Tibial artery (tissue), 4 donors: ENCODE results near the gene TMEM11.

Source experiments
- DNase-seq, 2 donors: peaks; one replicate each; pipeline ENCODE4 v3.0.0-alpha.2; 2019
- H3K27ac ChIP-seq, 2 donors: fragments of 200-600 bp; sonication (generic) in 1 of 2; 1 replicate in 1 of 2; 2 replicates in 1 of 2; pipeline ENCODE4 v1.5.1; 2018 to 2019; ENCODE audit warnings: mild to moderate bottlenecking in 1 of 2
- H3K27me3 ChIP-seq, 2 donors: fragments of 200-600 bp; sonication (generic) in 1 of 2; one replicate each; pipeline versions ENCODE4 v1.5.1 to v1.6.0; 2016 to 2019
- H3K36me3 ChIP-seq, 3 donors: fragments of 200-600 bp; sonication (generic) in 2 of 3; one replicate each; pipeline ENCODE4 v1.5.1; 2016 to 2019; ENCODE audit warnings: mild to moderate bottlenecking in 2 of 3
- H3K4me1 ChIP-seq, 4 donors: fragments of 200-600 bp; sonication (generic) in 2 of 4; 1 replicate in 3 of 4; 2 replicates in 1 of 4; pipeline ENCODE4 v1.5.1; 2016 to 2019
- H3K4me3 ChIP-seq, 2 donors: fragments of 200-600 bp; sonication (generic) in 1 of 2; 1 replicate in 1 of 2; 2 replicates in 1 of 2; pipeline ENCODE4 v1.5.1; 2018 to 2019; ENCODE audit warnings: mild to moderate bottlenecking in 2 of 2
- H3K9me3 ChIP-seq, 3 donors: fragments of 200-600 bp; sonication (generic) in 1 of 3; one replicate each; pipeline ENCODE4 v1.5.1; 2016 to 2019
- intact Hi-C: fragments of 100-400 bp; cut with DNase I; formaldehyde crosslinking; loops from one replicate; pipeline ENCODE4 v1.15.0; 2023; ENCODE audit warnings: low total_unique reads
- TF ChIP-seq, protein P1 (sequence below), 2 experiments: fragments of 200-600 bp in 1 of 2; fragments of 450-650 bp in 1 of 2; IDR thresholded peaks; one replicate each; pipeline ENCODE4 v1.5.1; 2017 to 2019; ENCODE audit warnings: antibody characterized with exemption in 2 of 2, mild to moderate bottlenecking in 1 of 2, moderate library complexity in 1 of 2

The TMEM11 gene

DNA sequence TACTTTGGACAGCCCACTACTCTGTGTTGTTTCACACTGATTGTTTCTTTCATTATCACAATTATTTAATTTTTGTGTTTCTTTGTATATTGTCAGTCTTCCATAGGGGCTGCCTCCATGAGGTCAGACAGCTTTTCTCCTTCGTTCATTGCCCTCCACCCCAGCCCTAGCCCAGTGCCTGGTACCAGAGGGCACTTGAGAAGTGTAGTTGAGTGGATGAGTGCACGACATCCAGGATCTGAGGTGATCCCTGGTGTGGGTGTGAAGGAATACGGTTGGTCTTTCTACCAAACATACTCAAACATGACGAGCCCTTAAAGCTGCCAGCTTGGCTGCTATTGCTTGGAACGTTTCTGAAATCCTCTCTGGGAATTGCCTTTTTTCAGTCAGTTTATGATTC lies 49.3 kb downstream of the TMEM11 start:
- intact Hi-C loops = loop anchor here (5.0 kb wide), 2 partner anchors 48 to 123 kb away; partner anchors contain the start of gene TMEM11
- H3K27ac ChIP-seq = peak overlapping the region; percentile 88 to 89
- H3K4me3 ChIP-seq = no peak overlapping the region
- H3K36me3 ChIP-seq = no peaks in the 10 kb centered on the region
- TF ChIP-seq, protein P1, sequence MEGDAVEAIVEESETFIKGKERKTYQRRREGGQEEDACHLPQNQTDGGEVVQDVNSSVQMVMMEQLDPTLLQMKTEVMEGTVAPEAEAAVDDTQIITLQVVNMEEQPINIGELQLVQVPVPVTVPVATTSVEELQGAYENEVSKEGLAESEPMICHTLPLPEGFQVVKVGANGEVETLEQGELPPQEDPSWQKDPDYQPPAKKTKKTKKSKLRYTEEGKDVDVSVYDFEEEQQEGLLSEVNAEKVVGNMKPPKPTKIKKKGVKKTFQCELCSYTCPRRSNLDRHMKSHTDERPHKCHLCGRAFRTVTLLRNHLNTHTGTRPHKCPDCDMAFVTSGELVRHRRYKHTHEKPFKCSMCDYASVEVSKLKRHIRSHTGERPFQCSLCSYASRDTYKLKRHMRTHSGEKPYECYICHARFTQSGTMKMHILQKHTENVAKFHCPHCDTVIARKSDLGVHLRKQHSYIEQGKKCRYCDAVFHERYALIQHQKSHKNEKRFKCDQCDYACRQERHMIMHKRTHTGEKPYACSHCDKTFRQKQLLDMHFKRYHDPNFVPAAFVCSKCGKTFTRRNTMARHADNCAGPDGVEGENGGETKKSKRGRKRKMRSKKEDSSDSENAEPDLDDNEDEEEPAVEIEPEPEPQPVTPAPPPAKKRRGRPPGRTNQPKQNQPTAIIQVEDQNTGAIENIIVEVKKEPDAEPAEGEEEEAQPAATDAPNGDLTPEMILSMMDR (IDR thresholded peaks at IDR 0.05) = no peak
- H3K9me3 ChIP-seq = no peaks in the 10 kb centered on the region
- H3K4me1 ChIP-seq = peaks cover 0 to 87% (median 58%) of the 10 kb centered on the region in 4 donors
- DNase-seq = no peak
- no peaks in the 10 kb centered on the region for H3K27me3 ChIP-seq

GRCh38 chr17:21164216-21164615 lies 49.7 kb downstream of the TMEM11 start:
- intact Hi-C loops = no loop called here
- H3K9me3 ChIP-seq = no peaks in the 10 kb centered on the region
- no peaks in the 10 kb centered on the region for H3K36me3 ChIP-seq
- peak overlapping the region; percentile 88 to 89 for H3K27ac ChIP-seq
- DNase-seq = no peak
- TF ChIP-seq, protein P1 (IDR thresholded peaks at IDR 0.05) = peak in 1 of 2 experiments; percentile 26
- H3K4me1 ChIP-seq = peaks cover 0 to 83% (median 58%) of the 10 kb centered on the region in 4 donors
- no peak overlapping the region for H3K4me3 ChIP-seq
- no peaks in the 10 kb centered on the region for H3K27me3 ChIP-seq

- peaks cover 0 to 73% (median 53%) of the 10 kb centered on the region in 4 donors for H3K4me1 ChIP-seq
- H3K27ac ChIP-seq = peak overlapping the region; percentile 39 to 88
These were observed 50.9 kb downstream of the TMEM11 start for GRCh38 chr17:21163101-21163500.

DNA sequence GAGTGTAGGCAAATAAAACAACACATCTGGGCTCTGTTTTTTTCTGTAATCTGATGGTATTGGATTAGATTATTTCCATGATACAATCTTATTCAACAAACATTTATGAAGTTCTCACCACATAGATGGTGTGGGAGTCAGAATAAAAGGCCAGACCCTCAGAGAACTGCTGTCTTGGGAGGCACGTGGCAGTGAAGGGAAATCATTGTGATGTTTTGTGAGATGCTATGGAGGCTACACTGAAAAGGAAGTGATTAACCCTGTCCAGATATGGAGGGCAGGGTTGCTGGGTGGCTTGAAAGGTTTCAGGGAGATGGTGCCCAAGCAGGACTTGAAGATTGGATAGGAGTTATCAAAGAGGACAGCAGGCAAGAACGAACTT lies 51.6 kb downstream of the TMEM11 start:
- no peaks in the 10 kb centered on the region for H3K36me3 ChIP-seq
- H3K27ac ChIP-seq = peak overlapping the region; percentile 39 to 88
- intact Hi-C loops = no loop called here
- H3K9me3 ChIP-seq = no peaks in the 10 kb centered on the region
- no peak for DNase-seq
- TF ChIP-seq, protein P1 (IDR thresholded peaks at IDR 0.05) = no peak
- no peaks in the 10 kb centered on the region for H3K27me3 ChIP-seq
- no peak overlapping the region for H3K4me3 ChIP-seq
- peaks cover 0 to 65% (median 46%) of the 10 kb centered on the region in 4 donors for H3K4me1 ChIP-seq

More at GRCh38 chr17:21163101-21163500, 50.9 kb downstream of the TMEM11 start:
- no peak for DNase-seq
- H3K36me3 ChIP-seq = no peaks in the 10 kb centered on the region
- no peaks in the 10 kb centered on the region for H3K9me3 ChIP-seq
- H3K27me3 ChIP-seq = no peaks in the 10 kb centered on the region
- TF ChIP-seq, protein P1 (IDR thresholded peaks at IDR 0.05) = no peak
- intact Hi-C loops = no loop called here
- H3K4me3 ChIP-seq = no peak overlapping the region

- no peaks in the 10 kb centered on the region for H3K27me3 ChIP-seq
- intact Hi-C loops = no loop called here
- H3K4me3 ChIP-seq = no peak overlapping the region
- no peaks in the 10 kb centered on the region for H3K9me3 ChIP-seq
- peak overlapping the region; percentile 39 to 88 for H3K27ac ChIP-seq
- DNase-seq = no peak
- peaks cover 0 to 59% (median 41%) of the 10 kb centered on the region in 4 donors for H3K4me1 ChIP-seq
- TF ChIP-seq, protein P1 (IDR thresholded peaks at IDR 0.05) = no peak
- no peaks in the 10 kb centered on the region for H3K36me3 ChIP-seq
These were observed 52.2 kb downstream of the TMEM11 start for GRCh38 chr17:21161498-21162393.
